Liver (tissue), 9 donors: ENCODE results near the gene HIVEP3. TPM values are rescaled to one million over a fixed set of nuclear protein-coding genes. Genes with fewer than 3 reads are reported as not detected.

Experiments
- DNase-seq: peaks from one replicate; pipeline ENCODE4 v3.0.0-alpha.2; 2017; ENCODE audit warnings: low spot score
- H3K27ac ChIP-seq, 2 donors: one replicate each; pipeline ENCODE4 v1.7.0; 2013; ENCODE audit warnings: inconsistent platforms in 2 of 2, low read length in 2 of 2, control low read depth in 1 of 2, low read depth in 1 of 2, mild to moderate bottlenecking in 1 of 2
- H3K27me3 ChIP-seq, 4 donors: one replicate each; pipeline versions ENCODE4 v1.6.1 to v1.7.0; 2013; ENCODE audit warnings: low read length in 3 of 4, inconsistent platforms in 1 of 4, mild to moderate bottlenecking in 1 of 4, moderate library complexity in 1 of 4; ENCODE audit not compliant: control insufficient read depth in 4 of 4, insufficient read depth in 4 of 4
- H3K36me3 ChIP-seq, 4 donors: one replicate each; pipeline versions ENCODE4 v1.6.1 to v1.7.0; 2013; ENCODE audit warnings: low read length in 3 of 4, mild to moderate bottlenecking in 3 of 4, low read depth in 1 of 4, moderate library complexity in 1 of 4; ENCODE audit not compliant: control insufficient read depth in 4 of 4, insufficient read depth in 3 of 4
- H3K4me1 ChIP-seq, 4 donors: one replicate each; pipeline versions ENCODE4 v1.6.1 to v1.7.0; 2013; ENCODE audit warnings: low read length in 3 of 4, mild to moderate bottlenecking in 3 of 4, moderate library complexity in 1 of 4; ENCODE audit not compliant: control insufficient read depth in 4 of 4, insufficient read depth in 4 of 4
- H3K4me3 ChIP-seq, 3 donors: one replicate each; pipeline versions ENCODE4 v1.6.1 to v1.7.0; 2013; ENCODE audit warnings: low read length in 3 of 3, control low read depth in 1 of 3, low read depth in 1 of 3, mild to moderate bottlenecking in 1 of 3
- H3K9ac ChIP-seq, 2 donors: one replicate each; pipeline ENCODE4 v1.7.0; 2013; ENCODE audit warnings: low read length in 2 of 2, mild to moderate bottlenecking in 2 of 2, moderate library complexity in 2 of 2, control low read depth in 1 of 2, low read depth in 1 of 2
- H3K9me3 ChIP-seq, 4 donors: one replicate each; pipeline versions ENCODE4 v1.6.1 to v1.7.0; 2013; ENCODE audit warnings: low read length in 3 of 4; ENCODE audit not compliant: control insufficient read depth in 4 of 4
- ATF3 ChIP-seq: IDR thresholded peaks from 2 replicates; pipeline ENCODE4 v1.6.1; 2016; ENCODE audit warnings: antibody characterized with exemption
- CTCF ChIP-seq: fragments of 150-350 bp; IDR thresholded peaks from 2 replicates; pipeline ENCODE4 v1.5.1; 2017; ENCODE audit warnings: improper control_type of control experiment, low read depth, low read length; ENCODE audit not compliant: missing input control
- EGR1 ChIP-seq, 2 donors: IDR thresholded peaks; 2 replicates each; pipeline ENCODE4 v1.6.1; 2016 to 2018; ENCODE audit warnings: antibody characterized with exemption in 2 of 2, low read depth in 2 of 2
- FOXA1 ChIP-seq: IDR thresholded peaks from 2 replicates; pipeline ENCODE4 v1.6.1; 2016; ENCODE audit warnings: antibody characterized with exemption
- FOXA2 ChIP-seq: IDR thresholded peaks from 2 replicates; pipeline ENCODE4 v1.6.1; 2016; ENCODE audit warnings: antibody characterized with exemption
- GABPA ChIP-seq, 2 donors: IDR thresholded peaks in 1 of 2; conservative IDR thresholded peaks in 1 of 2; 2 replicates each; pipeline ENCODE4 v1.6.1; 2016; ENCODE audit warnings: antibody characterized with exemption in 2 of 2, mild to moderate bottlenecking in 1 of 2, moderate library complexity in 1 of 2
- HNF4A ChIP-seq, 2 donors: conservative IDR thresholded peaks; 2 replicates each; pipeline ENCODE4 v1.6.1; 2016; ENCODE audit warnings: antibody characterized with exemption in 2 of 2, mild to moderate bottlenecking in 2 of 2
- HNF4G ChIP-seq: IDR thresholded peaks from 2 replicates; pipeline ENCODE4 v1.6.1; 2016; ENCODE audit warnings: antibody characterized with exemption
- JUND ChIP-seq, 2 donors: IDR thresholded peaks; 2 replicates each; pipeline ENCODE4 v1.6.1; 2016; ENCODE audit warnings: antibody characterized with exemption in 2 of 2
- MAX ChIP-seq: IDR thresholded peaks from 2 replicates; pipeline ENCODE4 v1.6.1; 2016; ENCODE audit warnings: antibody characterized with exemption
- NR2F2 ChIP-seq: IDR thresholded peaks from 2 replicates; pipeline ENCODE4 v1.6.1; 2016; ENCODE audit warnings: antibody characterized with exemption
- RAD21 ChIP-seq, 2 donors: IDR thresholded peaks; 2 replicates each; pipeline ENCODE4 v1.6.1; 2016; ENCODE audit warnings: antibody characterized with exemption in 2 of 2, mild to moderate bottlenecking in 2 of 2
- REST ChIP-seq: IDR thresholded peaks from 2 replicates; pipeline ENCODE4 v1.6.1; 2016; ENCODE audit warnings: antibody characterized with exemption, mild to moderate bottlenecking
- RXRA ChIP-seq, 2 donors: IDR thresholded peaks; 2 replicates each; pipeline ENCODE4 v1.6.1; 2017 to 2018; ENCODE audit warnings: antibody characterized with exemption in 2 of 2, mild to moderate bottlenecking in 1 of 2
- SP1 ChIP-seq: IDR thresholded peaks from 2 replicates; pipeline ENCODE4 v1.6.1; 2018; ENCODE audit warnings: antibody characterized with exemption, mild to moderate bottlenecking
- YY1 ChIP-seq: IDR thresholded peaks from 2 replicates; pipeline ENCODE4 v1.6.1; 2016; ENCODE audit warnings: antibody characterized with exemption, mild to moderate bottlenecking
- ZBTB33 ChIP-seq: IDR thresholded peaks from 2 replicates; pipeline ENCODE4 v1.6.1; 2016; ENCODE audit warnings: antibody characterized with exemption
- WGBS: extraction: QIAGEN DNeasy Blood & Tissue Kit; methylation state at CpG from one replicate; pipeline ENCODE4 v1.1.7; 2013; 5-methylcytosine and 5-hydroxymethylcytosine counted together
- polyA plus RNA-seq, 2 donors: library from polyadenylated mRNA; stranded (reverse) in 1 of 2; unstranded in 1 of 2; fragments of 200-250 nt in 1 of 2; fragments of >200 nt in 1 of 2; fragmentation: Nextera tagmentation in 1 of 2; extraction: Ambion mirVana in 1 of 2; gene quantifications; one replicate each; pipeline versions ENCODE4 v1.2.1 to v1.2.3, GENCODE V29; 2013 to 2015
- total RNA-seq, 2 donors: library from RNA; depleted of rRNA; stranded (reverse); fragments of >200 nt; gene quantifications; one replicate each; pipeline ENCODE4 v1.2.3, GENCODE V29; 2014
- donor health status: healthy.
- donor health status: healthy.
- donor health status: healthy.
- donor health status: healthy.
- donor health status: healthy.

The HIVEP3 gene
- total and polyA plus RNA-seq, 4 donors = 0.93 to 1.6 (median 1.4) TPM

- 92% methylated on average over 36 of the region's 36 CpGs for WGBS
Measured at GRCh38 chr1:41582851-41583657, 335.7 kb downstream of the HIVEP3 start.

GRCh38 chr1:41582351-41582750, 336.4 kb downstream of the HIVEP3 start:
- H3K4me3 ChIP-seq = no peak overlapping the region
- no peaks in the 10 kb centered on the region for H3K27me3 ChIP-seq
- H3K36me3 ChIP-seq = no peaks in the 10 kb centered on the region
- H3K4me1 ChIP-seq = no peaks in the 10 kb centered on the region
- 93% methylated on average over 9 of the region's 9 CpGs for WGBS
- no peaks in the 10 kb centered on the region for H3K9me3 ChIP-seq
- DNase-seq = no peak
- H3K9ac ChIP-seq = no peak overlapping the region
- no peak overlapping the region for H3K27ac ChIP-seq
- TF ChIP-seq MAX = no peak
- no peak for TF ChIP-seq RXRA (IDR thresholded peaks at IDR 0.05)
- no peak for TF ChIP-seq NR2F2
- TF ChIP-seq GABPA (IDR thresholded peaks at IDR 0.05 in 1 of 2, conservative IDR thresholded peaks at IDR 0.05 in 1 of 2) = no peak
- TF ChIP-seq SP1 = no peak
- TF ChIP-seq ZBTB33 = no peak
- TF ChIP-seq REST = no peak
- no peak for TF ChIP-seq YY1
- TF ChIP-seq CTCF = no peak
- TF ChIP-seq HNF4G = no peak
- TF ChIP-seq HNF4A (conservative IDR thresholded peaks at IDR 0.05) = no peak
- TF ChIP-seq FOXA2 = no peak
- TF ChIP-seq ATF3 = no peak
- no peak for TF ChIP-seq JUND (IDR thresholded peaks at IDR 0.05)
- no peak for TF ChIP-seq FOXA1
- no peak for TF ChIP-seq EGR1 (IDR thresholded peaks at IDR 0.05; ENCODE audit: low read depth in 2 of 2)
- no peak for TF ChIP-seq RAD21 (IDR thresholded peaks at IDR 0.05)

More at GRCh38 chr1:41582851-41583657, 335.7 kb downstream of the HIVEP3 start:
- Histone ChIP-seq H3K36me3 (no peaks in the 10 kb centered on the region), H3K4me3 (no peak overlapping the region), H3K9ac (no peak overlapping the region), H3K27me3 (no peaks in the 10 kb centered on the region), H3K9me3 (no peaks in the 10 kb centered on the region), H3K4me1 (no peaks in the 10 kb centered on the region), H3K27ac (no peak overlapping the region)
- TF ChIP-seq FOXA2 = no peak
- TF ChIP-seq EGR1 (IDR thresholded peaks at IDR 0.05; ENCODE audit: low read depth in 2 of 2) = no peak
- no peak for TF ChIP-seq SP1
- TF ChIP-seq ATF3 = no peak
- DNase-seq = no peak
